ENCODE data around the gene LARGE2. TPM values are rescaled to one million over a fixed set of nuclear protein-coding genes. Genes with fewer than 3 reads are reported as not detected.

The LARGE2 gene
- total RNA-seq, 1 experiment from 2014 or later, result 36.6 TPM

DNA sequence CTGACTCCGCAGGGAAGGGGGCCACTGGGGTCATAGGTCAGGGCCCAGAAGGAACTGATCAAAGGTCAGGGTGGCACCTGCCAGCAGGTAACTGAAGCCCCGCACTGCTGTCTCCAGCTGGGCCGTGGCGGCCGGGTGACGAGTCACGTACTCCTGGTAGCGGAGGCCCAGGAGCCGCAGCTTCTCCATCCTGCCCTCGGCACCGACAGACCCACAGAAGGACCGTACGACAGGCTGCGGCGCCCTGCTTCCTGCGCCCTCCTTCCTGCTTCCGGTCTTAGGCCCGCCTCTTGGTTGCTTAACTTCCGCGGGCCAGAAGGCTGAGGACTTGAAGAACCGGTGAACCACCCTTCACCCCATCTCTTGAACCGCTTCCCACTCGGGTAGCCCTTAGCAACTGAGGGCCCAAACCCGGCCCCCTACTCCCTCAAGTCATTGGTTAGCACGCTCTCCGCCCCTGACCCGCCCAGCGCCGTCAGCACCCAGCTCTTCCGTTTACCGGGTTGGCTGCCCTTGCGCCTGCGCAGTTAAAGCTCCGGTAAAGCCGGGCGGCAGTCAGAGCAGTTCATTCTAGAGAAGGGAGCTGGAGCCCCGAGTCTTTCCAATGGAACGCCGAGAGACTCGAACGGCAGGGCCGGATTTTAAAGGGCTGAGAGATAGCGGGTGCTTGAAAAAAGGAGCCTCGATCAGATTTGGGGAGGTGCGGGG is 4.7 kb upstream of the LARGE2 start, which contains the start of gene PEX16:
Gene PEX16, minus strand, starts transcription at position 255 of the 708 bp plus-strand sequence. Its CDS starts 66 bp downstream, at position 189.
- Histone ChIP-seq H3K27me3 (ENCODE audit: control insufficient read depth, insufficient read depth, low read length) (peaks cover 7% of the 10 kb centered on the region), H3K4me3 (ENCODE audit: insufficient read depth, low read depth, low read length) (peak within 1 kb of the TSS; percentile 91), H3K36me3 (replicated peaks; ENCODE audit: control insufficient read depth, insufficient read depth, low read length) (peaks cover 4% of the 10 kb centered on the region)
- DNase-seq, result peak; percentile 98

DNA sequence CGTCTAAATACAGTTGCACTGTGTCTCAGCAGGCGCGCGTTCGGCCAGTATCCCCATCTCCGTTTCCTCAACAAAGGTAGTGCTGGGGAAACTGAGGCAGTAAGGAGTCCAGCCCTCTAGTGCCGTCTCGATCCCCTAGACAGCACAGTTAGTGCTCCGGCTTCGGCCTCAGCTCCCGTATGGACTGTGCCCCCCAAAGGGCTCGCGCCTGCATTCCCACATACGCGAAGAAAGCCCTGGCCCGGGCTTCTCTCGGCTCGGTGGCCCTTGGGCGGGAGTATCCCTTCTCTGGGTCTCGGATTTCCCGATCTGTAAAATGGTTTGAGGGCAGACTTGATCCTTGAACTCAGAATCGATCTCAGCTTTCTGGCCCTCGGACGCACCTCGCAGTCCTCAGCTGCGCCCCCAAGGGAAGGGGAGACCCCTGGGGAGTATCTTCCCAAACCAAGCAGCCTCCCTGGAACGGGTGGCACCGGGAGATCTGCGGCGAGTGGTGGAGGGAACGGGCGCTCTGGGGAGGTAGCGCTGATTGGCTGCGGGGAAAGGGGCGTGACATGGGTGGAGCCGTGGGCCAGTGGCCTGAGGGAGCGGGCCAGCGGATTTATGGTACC is 4.0 kb upstream of the LARGE2 start:
- H3K36me3 ChIP-seq (replicated peaks; ENCODE audit: control insufficient read depth, insufficient read depth, low read length), result peaks cover 4% of the 10 kb centered on the region
- H3K4me3 ChIP-seq (ENCODE audit: insufficient read depth, low read depth, low read length), result peak overlapping the region; percentile 91
- DNase-seq, result peak; percentile 95
- peaks cover 12% of the 10 kb centered on the region for H3K27me3 ChIP-seq (ENCODE audit: control insufficient read depth, insufficient read depth, low read length)

DNA sequence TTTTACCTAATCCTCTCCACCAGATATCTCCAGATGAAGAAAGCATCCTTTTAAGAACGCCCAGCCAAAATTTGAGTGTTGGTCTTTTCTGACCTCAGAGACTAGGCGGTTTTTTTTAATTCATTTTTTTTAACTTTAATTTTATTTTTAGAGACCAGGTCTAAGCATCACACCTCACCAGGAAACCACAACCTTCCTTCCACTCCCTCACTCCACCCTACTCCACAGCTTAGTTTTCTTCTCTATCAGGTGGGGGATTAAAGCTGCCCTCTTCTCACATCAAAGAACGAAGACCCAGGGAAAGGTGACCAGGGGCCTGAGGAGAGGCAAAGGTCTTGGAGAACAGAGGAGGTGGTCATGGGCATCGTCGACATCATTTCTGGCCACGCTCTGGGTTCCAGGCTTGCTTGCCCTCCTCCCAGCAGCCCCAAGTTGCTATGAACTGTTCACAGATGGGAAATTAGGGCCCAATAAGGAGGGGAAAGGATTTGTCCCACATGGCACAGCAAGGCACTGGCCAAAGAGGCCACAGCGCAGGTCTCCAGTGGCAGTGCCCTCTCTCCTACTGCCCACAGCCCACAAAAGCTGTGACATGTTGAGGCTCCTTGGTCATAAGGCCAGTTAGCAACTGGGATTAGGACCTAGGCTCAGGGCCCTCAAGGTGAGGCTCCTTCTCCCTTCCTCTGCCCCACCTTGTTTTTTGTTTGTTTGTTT is 3.3 kb upstream of the LARGE2 start:
- peaks cover 13% of the 10 kb centered on the region for H3K27me3 ChIP-seq (ENCODE audit: control insufficient read depth, insufficient read depth, low read length)
- H3K36me3 ChIP-seq (replicated peaks; ENCODE audit: control insufficient read depth, insufficient read depth, low read length), result peaks cover 3% of the 10 kb centered on the region
- no peak overlapping the region for H3K4me3 ChIP-seq (ENCODE audit: insufficient read depth, low read depth, low read length)
- peak; percentile 25 for DNase-seq

DNA sequence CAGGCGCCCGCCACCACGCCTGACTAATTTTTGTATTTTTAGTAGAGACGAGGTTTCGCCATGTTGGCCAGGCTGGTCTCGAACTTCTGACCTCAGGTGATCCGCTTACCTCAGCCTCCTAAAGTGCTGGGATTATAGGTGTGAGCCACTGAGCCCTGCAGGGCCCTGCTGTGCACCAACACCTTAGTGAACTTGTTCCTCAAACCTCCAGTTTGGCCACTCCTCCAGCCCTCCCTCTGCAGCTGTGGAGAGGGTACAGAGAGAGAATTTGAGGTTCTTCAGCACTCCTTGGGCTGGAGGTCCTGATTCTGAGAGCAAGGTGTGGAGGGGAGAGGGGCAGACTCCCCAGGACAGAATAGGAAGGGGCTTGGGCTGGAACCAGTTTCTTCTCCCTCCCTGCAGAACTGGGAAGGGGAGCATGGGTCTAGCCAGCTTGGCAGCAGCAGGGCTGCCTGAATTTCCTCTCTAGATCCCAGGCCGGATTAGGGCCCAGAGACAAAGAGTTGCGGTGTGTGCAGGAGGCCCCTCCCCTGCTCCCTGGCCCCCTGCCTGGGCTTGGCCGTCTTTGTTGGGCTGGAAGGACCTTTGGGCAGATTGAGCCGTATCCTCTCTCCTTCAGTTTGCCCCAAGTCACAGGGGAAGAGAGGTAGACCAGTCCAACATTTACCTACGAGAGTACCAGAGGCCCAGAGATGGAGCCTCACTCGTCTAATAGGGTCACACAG is 2.5 kb upstream of the LARGE2 start:
- Histone ChIP-seq H3K36me3 (replicated peaks; ENCODE audit: control insufficient read depth, insufficient read depth, low read length) (peaks cover 1% of the 10 kb centered on the region), H3K4me3 (ENCODE audit: insufficient read depth, low read depth, low read length) (no peak overlapping the region)

DNA sequence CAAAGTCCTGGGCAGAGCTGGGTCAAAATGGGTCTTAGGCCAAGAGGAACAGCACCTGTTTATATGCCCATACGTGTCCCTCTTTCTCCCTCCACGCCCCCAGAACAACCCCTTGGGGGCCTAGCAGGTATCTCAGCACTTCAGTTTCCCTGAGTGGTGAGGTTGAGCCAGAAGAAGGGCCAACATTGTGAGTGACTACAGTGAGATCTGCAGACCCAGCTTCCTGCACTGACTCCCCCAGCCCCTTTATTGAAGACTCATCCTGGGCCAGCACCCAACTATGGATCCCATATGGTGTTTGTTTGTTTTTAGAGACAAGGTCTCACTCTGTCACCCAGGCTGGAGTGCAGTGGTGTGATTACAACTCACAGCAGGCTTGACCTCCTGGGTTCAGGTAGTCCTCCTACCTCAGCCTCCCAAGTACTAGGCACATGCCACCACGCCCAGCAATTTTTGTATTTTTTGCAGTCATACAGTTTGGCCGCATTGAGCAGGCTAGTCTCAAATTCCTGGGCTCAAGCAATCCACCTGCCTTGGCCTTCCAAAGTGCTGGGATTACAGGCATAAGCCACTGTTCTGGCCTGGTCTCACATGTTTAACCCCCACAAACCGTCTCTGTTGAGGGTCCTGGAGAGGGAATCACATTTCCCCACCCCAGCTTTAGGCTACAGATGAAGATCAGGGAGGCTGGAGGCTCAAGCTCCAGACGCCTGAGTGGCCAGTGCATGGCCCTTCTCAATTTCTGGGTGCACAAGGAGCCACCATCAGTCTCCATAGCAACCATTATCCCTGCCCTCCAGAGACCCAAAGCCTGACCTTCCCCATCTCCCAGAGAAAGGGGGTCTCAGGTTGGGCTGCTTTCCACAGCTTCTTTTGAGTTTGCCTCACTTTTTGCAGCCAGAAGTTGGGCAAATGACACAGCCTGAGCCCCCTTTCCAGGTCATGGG is 1.7 kb upstream of the LARGE2 start:
- Histone ChIP-seq H3K27me3 (ENCODE audit: control insufficient read depth, insufficient read depth, low read length) (peaks cover 13% of the 10 kb centered on the region), H3K36me3 (replicated peaks; ENCODE audit: control insufficient read depth, insufficient read depth, low read length) (no peaks in the 10 kb centered on the region; the same call in 1 of the 2 replicates), H3K4me3 (ENCODE audit: insufficient read depth, low read depth, low read length) (no peak overlapping the region)
- no peak for DNase-seq

More for the DNA sequence above, 2.5 kb upstream of the LARGE2 start:
- H3K27me3 ChIP-seq (ENCODE audit: control insufficient read depth, insufficient read depth, low read length), result peaks cover 13% of the 10 kb centered on the region
- peak; percentile 75 for DNase-seq

DNA sequence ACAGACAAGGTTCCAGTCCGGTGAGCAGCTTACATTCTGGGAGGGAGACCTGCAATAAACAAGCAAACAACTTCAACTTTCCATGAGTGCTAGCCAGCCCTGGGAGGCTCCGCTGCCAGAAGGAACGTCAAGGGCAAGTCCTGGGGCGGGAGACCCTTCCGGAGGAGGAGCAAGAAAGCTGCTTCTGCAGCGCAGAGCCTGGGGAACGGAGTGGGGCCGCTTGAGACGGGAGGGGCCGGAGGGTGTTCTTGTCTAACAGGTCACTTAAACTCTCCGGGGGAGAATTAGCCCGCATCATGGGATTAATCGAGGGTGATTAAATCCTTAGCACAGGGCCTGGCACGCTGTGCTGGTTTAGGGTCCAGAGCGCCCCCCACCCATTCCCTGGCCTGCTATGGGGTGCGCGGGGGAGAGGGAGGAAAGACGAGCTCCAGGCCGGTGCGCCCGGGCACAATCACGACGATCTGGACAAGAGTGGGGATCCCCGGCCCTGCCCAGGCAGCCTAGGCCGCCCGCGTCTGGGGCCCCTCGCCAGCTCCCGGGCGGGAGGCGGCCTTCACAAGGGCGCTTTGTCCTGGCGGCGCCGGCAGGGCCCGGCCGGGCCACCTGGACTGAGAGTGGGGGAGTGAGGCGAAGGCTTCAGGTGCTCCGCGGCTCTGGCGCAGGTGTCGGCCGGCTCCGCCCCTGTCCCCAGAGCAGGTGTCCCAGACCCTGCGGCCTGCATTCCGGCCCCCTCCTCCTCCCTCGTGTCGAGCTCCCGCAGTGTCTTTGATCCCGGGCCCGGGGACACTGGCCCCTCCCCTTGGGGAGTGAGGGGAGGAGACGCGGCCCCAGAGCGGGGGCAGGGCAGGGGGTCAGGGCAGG is 663 bp upstream of the LARGE2 start:
- H3K4me3 ChIP-seq (ENCODE audit: insufficient read depth, low read depth, low read length), result peak overlapping the region; percentile 69
- DNase-seq, result peak; percentile 99
- H3K36me3 ChIP-seq (replicated peaks; ENCODE audit: control insufficient read depth, insufficient read depth, low read length), result peaks cover 3% of the 10 kb centered on the region

DNA sequence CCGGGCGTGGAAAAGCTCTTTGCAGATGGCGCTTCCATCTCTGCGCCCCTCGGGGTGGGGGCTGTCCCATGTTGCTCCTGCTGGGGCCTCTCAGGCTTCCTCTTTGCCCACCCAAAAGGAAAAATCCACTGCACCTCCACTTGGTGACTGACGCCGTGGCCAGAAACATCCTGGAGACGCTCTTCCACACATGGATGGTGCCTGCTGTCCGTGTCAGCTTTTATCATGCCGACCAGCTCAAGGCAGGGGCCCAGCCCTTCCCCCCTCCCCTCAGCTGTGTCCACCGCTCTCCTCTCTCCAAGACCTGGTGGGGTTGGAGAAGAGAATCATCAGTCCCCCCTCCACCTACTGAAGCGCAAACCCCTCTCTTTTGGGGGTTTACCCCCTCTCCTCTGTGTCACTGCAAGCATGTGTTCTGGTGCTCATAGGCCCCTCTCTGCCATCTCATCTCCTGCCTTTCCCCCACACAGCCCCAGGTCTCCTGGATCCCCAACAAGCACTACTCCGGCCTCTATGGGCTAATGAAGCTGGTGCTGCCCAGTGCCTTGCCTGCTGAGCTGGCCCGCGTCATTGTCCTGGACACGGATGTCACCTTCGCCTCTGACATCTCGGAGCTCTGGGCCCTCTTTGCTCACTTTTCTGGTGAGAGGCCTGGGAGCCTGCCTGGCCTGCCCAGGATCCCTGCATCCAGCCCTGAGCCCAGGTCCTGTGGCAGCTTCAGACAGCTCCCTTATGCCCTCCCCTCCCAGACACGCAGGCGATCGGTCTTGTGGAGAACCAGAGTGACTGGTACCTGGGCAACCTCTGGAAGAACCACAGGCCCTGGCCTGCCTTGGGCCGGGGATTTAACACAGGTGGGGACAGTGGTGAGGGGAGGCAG is 1.8 kb downstream of the LARGE2 start:
- Histone ChIP-seq H3K4me3 (ENCODE audit: insufficient read depth, low read depth, low read length) (no peak overlapping the region), H3K36me3 (replicated peaks; ENCODE audit: control insufficient read depth, insufficient read depth, low read length) (peaks cover 5% of the 10 kb centered on the region), H3K27me3 (ENCODE audit: control insufficient read depth, insufficient read depth, low read length) (peaks cover 13% of the 10 kb centered on the region)
- DNase-seq, result peak; percentile 54

More for the DNA sequence above, 663 bp upstream of the LARGE2 start:
- peaks cover 13% of the 10 kb centered on the region for H3K27me3 ChIP-seq (ENCODE audit: control insufficient read depth, insufficient read depth, low read length)

DNA sequence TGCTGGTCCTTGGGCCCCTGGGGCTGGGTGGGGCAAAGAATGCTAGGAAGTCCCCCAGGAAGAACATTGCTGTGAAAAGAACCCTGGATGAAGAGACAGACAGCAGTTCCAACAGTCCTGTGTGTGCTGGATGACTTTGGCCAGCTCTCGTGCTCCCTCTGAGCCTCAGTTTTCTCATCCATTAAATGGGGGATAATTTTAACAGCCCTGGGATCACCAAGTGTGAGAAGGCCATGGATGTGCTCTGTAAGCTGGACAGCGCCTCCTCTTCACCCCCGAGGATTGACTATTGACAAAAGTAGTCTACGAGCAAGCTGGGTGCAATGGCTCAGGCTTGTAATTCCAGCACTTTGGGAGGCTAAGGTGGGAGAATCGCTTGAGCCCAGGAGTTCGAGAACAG is 2.5 kb downstream of the LARGE2 start:
- H3K27me3 ChIP-seq (ENCODE audit: control insufficient read depth, insufficient read depth, low read length), result peaks cover 13% of the 10 kb centered on the region
- peaks cover 5% of the 10 kb centered on the region for H3K36me3 ChIP-seq (replicated peaks; ENCODE audit: control insufficient read depth, insufficient read depth, low read length)
- DNase-seq, result peak; percentile 34
- no peak overlapping the region for H3K4me3 ChIP-seq (ENCODE audit: insufficient read depth, low read depth, low read length)

DNA sequence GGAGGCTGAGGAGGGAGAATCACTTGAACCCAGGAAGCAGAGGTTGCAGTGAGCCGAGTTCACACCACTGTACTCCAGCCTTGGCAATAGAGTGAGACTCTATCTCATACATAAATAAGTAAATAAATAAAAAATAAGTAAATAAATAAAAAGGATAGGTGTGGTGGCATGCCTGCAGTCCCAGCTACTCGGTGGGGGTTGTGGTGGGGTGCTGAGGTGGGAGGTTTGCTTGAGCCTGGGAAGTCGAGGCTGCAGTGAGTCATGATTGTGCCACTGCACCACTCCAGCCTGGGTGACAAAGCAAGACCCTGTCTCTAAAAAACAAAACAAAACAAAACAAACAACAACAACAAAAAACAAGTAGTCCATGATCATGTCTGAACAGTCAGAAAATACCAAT is 3.1 kb downstream of the LARGE2 start:
- H3K4me3 ChIP-seq (ENCODE audit: insufficient read depth, low read depth, low read length), result no peak overlapping the region
- no peak for DNase-seq
- H3K36me3 ChIP-seq (replicated peaks; ENCODE audit: control insufficient read depth, insufficient read depth, low read length), result peaks cover 5% of the 10 kb centered on the region
- peaks cover 13% of the 10 kb centered on the region for H3K27me3 ChIP-seq (ENCODE audit: control insufficient read depth, insufficient read depth, low read length)

DNA sequence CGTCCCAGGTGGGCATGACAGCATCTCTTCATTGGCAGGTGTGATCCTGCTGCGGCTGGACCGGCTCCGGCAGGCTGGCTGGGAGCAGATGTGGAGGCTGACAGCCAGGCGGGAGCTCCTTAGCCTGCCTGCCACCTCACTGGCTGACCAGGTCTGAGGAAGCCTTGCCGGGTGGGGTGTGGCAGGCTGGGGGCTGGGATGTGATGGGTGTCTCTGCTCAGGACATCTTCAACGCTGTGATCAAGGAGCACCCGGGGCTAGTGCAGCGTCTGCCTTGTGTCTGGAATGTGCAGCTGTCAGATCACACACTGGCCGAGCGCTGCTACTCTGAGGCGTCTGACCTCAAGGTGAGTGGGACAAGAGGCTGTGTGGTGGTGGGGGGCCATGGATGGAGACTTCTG is 3.5 kb downstream of the LARGE2 start:
- H3K27me3 ChIP-seq (ENCODE audit: control insufficient read depth, insufficient read depth, low read length), result peaks cover 12% of the 10 kb centered on the region
- no peak overlapping the region for H3K4me3 ChIP-seq (ENCODE audit: insufficient read depth, low read depth, low read length)
- peaks cover 5% of the 10 kb centered on the region for H3K36me3 ChIP-seq (replicated peaks; ENCODE audit: control insufficient read depth, insufficient read depth, low read length)
- no peak for DNase-seq

DNA sequence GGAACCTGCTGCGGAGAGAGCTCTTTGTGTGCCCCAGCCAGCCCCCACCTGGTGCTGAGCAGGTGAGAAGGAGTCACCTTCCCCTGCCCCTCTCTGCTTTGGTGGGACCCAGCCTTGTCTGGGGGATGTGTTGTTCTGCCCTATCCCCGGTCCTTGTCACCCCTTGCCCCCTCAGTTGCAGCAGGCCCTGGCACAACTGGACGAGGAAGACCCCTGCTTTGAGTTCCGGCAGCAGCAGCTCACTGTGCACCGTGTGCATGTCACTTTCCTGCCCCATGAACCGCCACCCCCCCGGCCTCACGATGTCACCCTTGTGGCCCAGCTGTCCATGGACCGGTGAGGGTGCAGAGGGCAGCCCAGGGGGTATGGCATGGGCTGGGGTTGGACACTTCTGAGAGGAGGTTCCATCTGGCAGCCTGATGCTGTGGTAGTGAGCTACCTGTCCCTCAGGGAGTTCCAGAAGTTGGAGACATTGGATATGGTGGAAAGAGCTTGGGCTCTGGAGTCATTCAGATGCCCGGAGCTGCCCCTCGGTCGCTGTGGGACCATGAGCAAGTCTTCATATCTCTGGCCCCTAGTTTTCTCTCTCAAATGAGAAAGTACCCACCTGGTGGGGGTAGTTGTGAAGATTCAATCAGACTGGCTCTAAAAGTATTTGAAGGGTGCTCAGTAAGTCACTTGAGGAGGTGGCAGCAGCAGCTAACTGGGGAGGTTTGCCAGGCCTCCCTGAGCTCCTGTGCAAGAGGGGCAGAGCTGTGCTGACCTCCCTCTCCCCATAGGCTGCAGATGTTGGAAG is 4.3 kb downstream of the LARGE2 start:
- DNase-seq, result peak; percentile 41
- no peak overlapping the region for H3K4me3 ChIP-seq (ENCODE audit: insufficient read depth, low read depth, low read length)

More for the DNA sequence above, 4.3 kb downstream of the LARGE2 start:
- peaks cover 8% of the 10 kb centered on the region for H3K27me3 ChIP-seq (ENCODE audit: control insufficient read depth, insufficient read depth, low read length)
- H3K36me3 ChIP-seq (replicated peaks; ENCODE audit: control insufficient read depth, insufficient read depth, low read length), result peaks cover 6% of the 10 kb centered on the region

All from H7 (cell line).